ENCODE results near the gene ZNF408. TPM values are rescaled to one million over a fixed set of nuclear protein-coding genes. Genes with fewer than 3 reads are reported as not detected.

The ZNF408 gene
- total RNA-seq, 1 experiment from 2014 or later, result 19.8 TPM

DNA sequence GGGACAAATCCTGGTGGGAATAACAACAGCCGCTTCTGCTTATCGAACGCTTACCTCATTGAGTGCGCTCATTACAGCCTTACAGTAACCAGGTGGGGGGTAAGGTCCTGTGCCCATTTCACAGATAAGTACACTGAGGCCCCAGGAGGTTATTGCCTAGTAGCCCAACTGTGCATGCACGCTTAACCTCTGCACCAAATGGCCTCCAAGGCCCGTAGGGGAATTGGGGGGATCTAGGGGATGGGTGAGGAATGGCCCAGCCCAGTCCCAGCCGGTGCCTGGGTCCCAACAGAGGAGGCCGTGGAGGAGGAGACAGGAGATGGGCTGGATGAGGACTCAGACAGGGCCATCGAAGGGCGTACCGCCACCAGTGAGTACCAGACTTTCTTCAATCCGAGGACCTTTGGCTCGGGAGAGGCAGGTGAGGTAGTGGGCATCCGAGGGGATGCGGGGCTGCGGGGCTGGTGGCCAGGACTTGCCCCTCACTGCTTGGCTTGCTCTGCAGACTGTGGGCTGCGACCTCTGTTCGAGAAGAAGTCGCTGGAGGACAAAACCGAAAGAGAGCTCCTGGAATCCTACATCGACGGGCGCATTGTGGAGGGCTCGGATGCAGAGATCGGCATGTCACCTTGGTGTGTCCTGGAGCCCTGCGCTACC lies 25.5 kb downstream of the ZNF408 start:
- Histone ChIP-seq H3K4me1 (ENCODE audit: control insufficient read depth, insufficient read depth, low read length) (no peaks in the 10 kb centered on the region; the same call in 1 of the 2 replicates), H3K27ac (ENCODE audit: low read length) (no peak overlapping the region), H3K27me3 (ENCODE audit: control insufficient read depth, insufficient read depth, low read length) (no peaks in the 10 kb centered on the region), H3K4me3 (ENCODE audit: low read depth in 2 of 2, low read length in 2 of 2) (no peak overlapping the region), H3K9me3 (ENCODE audit: control insufficient read depth, insufficient read depth, low read depth, low read length) (no peaks in the 10 kb centered on the region), H3K36me3 (ENCODE audit: control insufficient read depth, insufficient read depth, low read length) (no peaks in the 10 kb centered on the region)
- ATAC-seq (no peak), DNase-seq (ENCODE audit: low read depth, low spot score) (no peak)
- intact Hi-C loops (cut with micrococcal nuclease; ENCODE audit: unreplicated experiment), result no loop called here
- TF ChIP-seq, protein P1, sequence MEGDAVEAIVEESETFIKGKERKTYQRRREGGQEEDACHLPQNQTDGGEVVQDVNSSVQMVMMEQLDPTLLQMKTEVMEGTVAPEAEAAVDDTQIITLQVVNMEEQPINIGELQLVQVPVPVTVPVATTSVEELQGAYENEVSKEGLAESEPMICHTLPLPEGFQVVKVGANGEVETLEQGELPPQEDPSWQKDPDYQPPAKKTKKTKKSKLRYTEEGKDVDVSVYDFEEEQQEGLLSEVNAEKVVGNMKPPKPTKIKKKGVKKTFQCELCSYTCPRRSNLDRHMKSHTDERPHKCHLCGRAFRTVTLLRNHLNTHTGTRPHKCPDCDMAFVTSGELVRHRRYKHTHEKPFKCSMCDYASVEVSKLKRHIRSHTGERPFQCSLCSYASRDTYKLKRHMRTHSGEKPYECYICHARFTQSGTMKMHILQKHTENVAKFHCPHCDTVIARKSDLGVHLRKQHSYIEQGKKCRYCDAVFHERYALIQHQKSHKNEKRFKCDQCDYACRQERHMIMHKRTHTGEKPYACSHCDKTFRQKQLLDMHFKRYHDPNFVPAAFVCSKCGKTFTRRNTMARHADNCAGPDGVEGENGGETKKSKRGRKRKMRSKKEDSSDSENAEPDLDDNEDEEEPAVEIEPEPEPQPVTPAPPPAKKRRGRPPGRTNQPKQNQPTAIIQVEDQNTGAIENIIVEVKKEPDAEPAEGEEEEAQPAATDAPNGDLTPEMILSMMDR (IDR thresholded peaks at IDR 0.05), result no peak
- TF ChIP-seq, protein P2, sequence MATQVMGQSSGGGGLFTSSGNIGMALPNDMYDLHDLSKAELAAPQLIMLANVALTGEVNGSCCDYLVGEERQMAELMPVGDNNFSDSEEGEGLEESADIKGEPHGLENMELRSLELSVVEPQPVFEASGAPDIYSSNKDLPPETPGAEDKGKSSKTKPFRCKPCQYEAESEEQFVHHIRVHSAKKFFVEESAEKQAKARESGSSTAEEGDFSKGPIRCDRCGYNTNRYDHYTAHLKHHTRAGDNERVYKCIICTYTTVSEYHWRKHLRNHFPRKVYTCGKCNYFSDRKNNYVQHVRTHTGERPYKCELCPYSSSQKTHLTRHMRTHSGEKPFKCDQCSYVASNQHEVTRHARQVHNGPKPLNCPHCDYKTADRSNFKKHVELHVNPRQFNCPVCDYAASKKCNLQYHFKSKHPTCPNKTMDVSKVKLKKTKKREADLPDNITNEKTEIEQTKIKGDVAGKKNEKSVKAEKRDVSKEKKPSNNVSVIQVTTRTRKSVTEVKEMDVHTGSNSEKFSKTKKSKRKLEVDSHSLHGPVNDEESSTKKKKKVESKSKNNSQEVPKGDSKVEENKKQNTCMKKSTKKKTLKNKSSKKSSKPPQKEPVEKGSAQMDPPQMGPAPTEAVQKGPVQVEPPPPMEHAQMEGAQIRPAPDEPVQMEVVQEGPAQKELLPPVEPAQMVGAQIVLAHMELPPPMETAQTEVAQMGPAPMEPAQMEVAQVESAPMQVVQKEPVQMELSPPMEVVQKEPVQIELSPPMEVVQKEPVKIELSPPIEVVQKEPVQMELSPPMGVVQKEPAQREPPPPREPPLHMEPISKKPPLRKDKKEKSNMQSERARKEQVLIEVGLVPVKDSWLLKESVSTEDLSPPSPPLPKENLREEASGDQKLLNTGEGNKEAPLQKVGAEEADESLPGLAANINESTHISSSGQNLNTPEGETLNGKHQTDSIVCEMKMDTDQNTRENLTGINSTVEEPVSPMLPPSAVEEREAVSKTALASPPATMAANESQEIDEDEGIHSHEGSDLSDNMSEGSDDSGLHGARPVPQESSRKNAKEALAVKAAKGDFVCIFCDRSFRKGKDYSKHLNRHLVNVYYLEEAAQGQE (IDR thresholded peaks at IDR 0.05; ENCODE audit: insufficient read depth in 1 of 2, low read depth in 2 of 2, low read length in 1 of 2), result no peak
- no peak for TF ChIP-seq TCF7L2 (IDR thresholded peaks at IDR 0.05; ENCODE audit: low read depth, low read length)
- TF ChIP-seq POLR2AphosphoS5 (IDR thresholded peaks at IDR 0.05; ENCODE audit: low read depth, low read length), result no peak
- no peak for TF ChIP-seq SIN3A (IDR thresholded peaks at IDR 0.05; ENCODE audit: borderline replicate concordance, insufficient read depth, low read depth, low read length)
- in situ Hi-C loops (cut with HindIII; ENCODE audit: low pct_unique_long_range_greater_than_20kb, low sequenced_read_pairs), result no loop called here
- ChIA-PET POLR2A (no interaction called here), CTCF (no interaction called here)
- BruUV-seq (replicated peaks), result no TSS peak

DNA sequence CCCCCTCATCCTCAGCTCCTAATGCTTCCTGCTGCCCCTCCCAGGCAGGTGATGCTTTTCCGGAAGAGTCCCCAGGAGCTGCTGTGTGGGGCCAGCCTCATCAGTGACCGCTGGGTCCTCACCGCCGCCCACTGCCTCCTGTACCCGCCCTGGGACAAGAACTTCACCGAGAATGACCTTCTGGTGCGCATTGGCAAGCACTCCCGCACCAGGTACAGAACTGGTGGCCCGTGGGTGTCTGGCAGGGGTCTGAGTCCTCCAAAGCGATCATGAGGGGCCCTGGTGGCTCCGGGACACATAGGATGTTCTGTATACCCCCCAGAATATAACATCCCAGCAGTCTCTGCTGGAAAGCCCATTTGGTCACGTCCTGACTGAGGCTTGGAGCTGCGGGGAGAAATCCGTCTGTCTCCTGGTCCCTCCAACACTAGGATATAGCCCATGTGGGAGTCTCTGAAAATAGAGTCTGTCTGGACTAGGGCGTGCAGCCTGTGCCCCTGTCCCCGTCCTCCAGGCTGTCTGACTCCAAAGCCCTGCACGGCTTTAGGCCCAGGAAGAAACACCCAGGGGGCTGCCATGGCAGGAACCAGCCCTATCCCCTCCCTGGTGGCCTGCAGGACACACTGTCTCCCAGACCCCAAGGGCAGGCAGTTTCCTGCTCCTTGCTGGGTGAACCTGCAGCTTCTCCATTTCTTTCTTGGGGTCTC lies 27.3 kb downstream of the ZNF408 start:
- intact Hi-C loops (cut with micrococcal nuclease; ENCODE audit: unreplicated experiment), result no loop called here
- CTCF ChIA-PET, result no interaction called here
- TF ChIP-seq TCF7L2 (IDR thresholded peaks at IDR 0.05; ENCODE audit: low read depth, low read length), result no peak
- TF ChIP-seq, protein P2 (IDR thresholded peaks at IDR 0.05; ENCODE audit: insufficient read depth in 1 of 2, low read depth in 2 of 2, low read length in 1 of 2), result no peak
- TF ChIP-seq SIN3A (IDR thresholded peaks at IDR 0.05; ENCODE audit: borderline replicate concordance, insufficient read depth, low read depth, low read length), result no peak
- TF ChIP-seq, protein P1 (IDR thresholded peaks at IDR 0.05), result no peak
- TF ChIP-seq POLR2AphosphoS5 (IDR thresholded peaks at IDR 0.05; ENCODE audit: low read depth, low read length), result no peak
- H3K27ac ChIP-seq (ENCODE audit: low read length), result no peak overlapping the region
- ATAC-seq (peak; percentile 33; the same call in 1 of the 2 replicates), DNase-seq (ENCODE audit: low read depth, low spot score) (no peak)
- no peaks in the 10 kb centered on the region; the same call in 1 of the 2 replicates for H3K4me1 ChIP-seq (ENCODE audit: control insufficient read depth, insufficient read depth, low read length)
- POLR2A ChIA-PET, result no interaction called here
- in situ Hi-C loops (cut with HindIII; ENCODE audit: low pct_unique_long_range_greater_than_20kb, low sequenced_read_pairs), result no loop called here
- no TSS peak for BruUV-seq (replicated peaks)
- H3K27me3 ChIP-seq (ENCODE audit: control insufficient read depth, insufficient read depth, low read length), result no peaks in the 10 kb centered on the region
- H3K36me3 ChIP-seq (ENCODE audit: control insufficient read depth, insufficient read depth, low read length), result no peaks in the 10 kb centered on the region
- no peaks in the 10 kb centered on the region for H3K9me3 ChIP-seq (ENCODE audit: control insufficient read depth, insufficient read depth, low read depth, low read length)
- H3K4me3 ChIP-seq (ENCODE audit: low read depth in 2 of 2, low read length in 2 of 2), result no peak overlapping the region

All from Panc1 (cell line).